ENCODE measurements around the gene SLU7.

The SLU7 gene

GRCh38 chr5:160399402-160400353 is 19.2 kb downstream of the SLU7 start, which contains the start of gene FAM200C:
FAM200C (minus strand) TSS chr5:160400054; CDS start chr5:160395490, 4,564 bp downstream.
- Histone ChIP-seq H3K36me3 (ENCODE audit: control insufficient read depth, insufficient read depth, low read length) (peaks cover 38% of the 10 kb centered on the region), H3K4me1 (ENCODE audit: control insufficient read depth, insufficient read depth, low read length, poor library complexity, severe bottlenecking) (no peaks in the 10 kb centered on the region)
- WGBS, 2 experiments (ENCODE audit: insufficient coverage in 2 of 2) = 1% methylated on average over 22 to 28 of the region's 41 CpGs

GRCh38 chr5:160398806-160399205 is 20.1 kb downstream of the SLU7 start:
- peak overlapping the region; percentile 69 for H3K4me3 ChIP-seq (ENCODE audit: extremely low read depth, insufficient read depth, low read length, poor library complexity, severe bottlenecking)
- no CpG with 5 or more reads among the region's 4 CpGs for WGBS, 2 experiments (ENCODE audit: insufficient coverage in 2 of 2)
- peaks cover 30% of the 10 kb centered on the region for H3K36me3 ChIP-seq (ENCODE audit: control insufficient read depth, insufficient read depth, low read length)

More at GRCh38 chr5:160399402-160400353, 19.2 kb downstream of the SLU7 start, which contains the start of gene FAM200C:
- H3K9me3 ChIP-seq (ENCODE audit: control insufficient read depth, low read length) = no peaks in the 10 kb centered on the region
- peak within 1 kb of the TSS; percentile 91 for H3K27ac ChIP-seq (ENCODE audit: low read depth, low read length, severe bottlenecking)
- peak within 1 kb of the TSS; percentile 69 for H3K4me3 ChIP-seq (ENCODE audit: extremely low read depth, insufficient read depth, low read length, poor library complexity, severe bottlenecking)

GRCh38 chr5:160397492-160397891 is 21.4 kb downstream of the SLU7 start:
- WGBS, 2 experiments (ENCODE audit: insufficient coverage in 2 of 2) = no CpG with 5 or more reads among the region's 1 CpG
- Histone ChIP-seq H3K4me3 (ENCODE audit: extremely low read depth, insufficient read depth, low read length, poor library complexity, severe bottlenecking) (no peak overlapping the region), H3K9me3 (ENCODE audit: control insufficient read depth, low read length) (no peaks in the 10 kb centered on the region), H3K27ac (ENCODE audit: low read depth, low read length, severe bottlenecking) (no peak overlapping the region), H3K36me3 (ENCODE audit: control insufficient read depth, insufficient read depth, low read length) (peaks cover 20% of the 10 kb centered on the region), H3K4me1 (ENCODE audit: control insufficient read depth, insufficient read depth, low read length, poor library complexity, severe bottlenecking) (no peaks in the 10 kb centered on the region)

More at GRCh38 chr5:160398806-160399205, 20.1 kb downstream of the SLU7 start:
- Histone ChIP-seq H3K27ac (ENCODE audit: low read depth, low read length, severe bottlenecking) (no peak overlapping the region), H3K9me3 (ENCODE audit: control insufficient read depth, low read length) (no peaks in the 10 kb centered on the region), H3K4me1 (ENCODE audit: control insufficient read depth, insufficient read depth, low read length, poor library complexity, severe bottlenecking) (no peaks in the 10 kb centered on the region)

- Histone ChIP-seq H3K36me3 (ENCODE audit: control insufficient read depth, insufficient read depth, low read length) (peaks cover 3% of the 10 kb centered on the region), H3K27ac (ENCODE audit: low read depth, low read length, severe bottlenecking) (no peak overlapping the region), H3K4me3 (ENCODE audit: extremely low read depth, insufficient read depth, low read length, poor library complexity, severe bottlenecking) (no peak overlapping the region), H3K4me1 (ENCODE audit: control insufficient read depth, insufficient read depth, low read length, poor library complexity, severe bottlenecking) (no peaks in the 10 kb centered on the region), H3K9me3 (ENCODE audit: control insufficient read depth, low read length) (no peaks in the 10 kb centered on the region)
- WGBS, 2 experiments (ENCODE audit: insufficient coverage in 2 of 2) = 98 to 100% methylated on average over 2 to 7 of the region's 7 CpGs
Observed at GRCh38 chr5:160395111-160395510, 23.8 kb downstream of the SLU7 start.

GRCh38 chr5:160390787-160391696 is 27.8 kb downstream of the SLU7 start:
- Histone ChIP-seq H3K4me3 (ENCODE audit: extremely low read depth, insufficient read depth, low read length, poor library complexity, severe bottlenecking) (no peak overlapping the region), H3K36me3 (ENCODE audit: control insufficient read depth, insufficient read depth, low read length) (peaks cover 3% of the 10 kb centered on the region), H3K4me1 (ENCODE audit: control insufficient read depth, insufficient read depth, low read length, poor library complexity, severe bottlenecking) (no peaks in the 10 kb centered on the region), H3K27ac (ENCODE audit: low read depth, low read length, severe bottlenecking) (no peak overlapping the region), H3K9me3 (ENCODE audit: control insufficient read depth, low read length) (peaks cover 9% of the 10 kb centered on the region)
- 55 to 59% methylated on average over 2 of the region's 8 CpGs for WGBS, 2 experiments (ENCODE audit: insufficient coverage in 2 of 2)

- no peaks in the 10 kb centered on the region for H3K36me3 ChIP-seq (ENCODE audit: control insufficient read depth, insufficient read depth, low read length)
- no CpG with 5 or more reads among the region's 1 CpG for WGBS, 2 experiments (ENCODE audit: insufficient coverage in 2 of 2)
- H3K4me1 ChIP-seq (ENCODE audit: control insufficient read depth, insufficient read depth, low read length, poor library complexity, severe bottlenecking) = no peaks in the 10 kb centered on the region
- peaks cover 9% of the 10 kb centered on the region for H3K9me3 ChIP-seq (ENCODE audit: control insufficient read depth, low read length)
- H3K4me3 ChIP-seq (ENCODE audit: extremely low read depth, insufficient read depth, low read length, poor library complexity, severe bottlenecking) = no peak overlapping the region
- H3K27ac ChIP-seq (ENCODE audit: low read depth, low read length, severe bottlenecking) = no peak overlapping the region
Observed at GRCh38 chr5:160387445-160387844, 31.4 kb downstream of the SLU7 start.

GRCh38 chr5:160385496-160385895 is 33.4 kb downstream of the SLU7 start:
- H3K4me1 ChIP-seq (ENCODE audit: control insufficient read depth, insufficient read depth, low read length, poor library complexity, severe bottlenecking) = no peaks in the 10 kb centered on the region

GRCh38 chr5:160384681-160385080 is 34.2 kb downstream of the SLU7 start:
- Histone ChIP-seq H3K9me3 (ENCODE audit: control insufficient read depth, low read length) (peaks cover 9% of the 10 kb centered on the region), H3K36me3 (ENCODE audit: control insufficient read depth, insufficient read depth, low read length) (no peaks in the 10 kb centered on the region), H3K4me1 (ENCODE audit: control insufficient read depth, insufficient read depth, low read length, poor library complexity, severe bottlenecking) (no peaks in the 10 kb centered on the region), H3K4me3 (ENCODE audit: extremely low read depth, insufficient read depth, low read length, poor library complexity, severe bottlenecking) (no peak overlapping the region), H3K27ac (ENCODE audit: low read depth, low read length, severe bottlenecking) (no peak overlapping the region)
- WGBS, 2 experiments (ENCODE audit: insufficient coverage in 2 of 2) = no CpG with 5 or more reads among the region's 1 CpG

More at GRCh38 chr5:160385496-160385895, 33.4 kb downstream of the SLU7 start:
- Histone ChIP-seq H3K9me3 (ENCODE audit: control insufficient read depth, low read length) (peaks cover 9% of the 10 kb centered on the region), H3K27ac (ENCODE audit: low read depth, low read length, severe bottlenecking) (no peak overlapping the region), H3K36me3 (ENCODE audit: control insufficient read depth, insufficient read depth, low read length) (no peaks in the 10 kb centered on the region), H3K4me3 (ENCODE audit: extremely low read depth, insufficient read depth, low read length, poor library complexity, severe bottlenecking) (no peak overlapping the region)

GRCh38 chr5:160382346-160382745 is 36.5 kb downstream of the SLU7 start:
- Histone ChIP-seq H3K4me3 (ENCODE audit: extremely low read depth, insufficient read depth, low read length, poor library complexity, severe bottlenecking) (no peak overlapping the region), H3K36me3 (ENCODE audit: control insufficient read depth, insufficient read depth, low read length) (no peaks in the 10 kb centered on the region), H3K4me1 (ENCODE audit: control insufficient read depth, insufficient read depth, low read length, poor library complexity, severe bottlenecking) (no peaks in the 10 kb centered on the region), H3K9me3 (ENCODE audit: control insufficient read depth, low read length) (peaks cover 4% of the 10 kb centered on the region), H3K27ac (ENCODE audit: low read depth, low read length, severe bottlenecking) (no peak overlapping the region)
- 78 to 90% methylated on average over 1 of the region's 3 CpGs for WGBS, 2 experiments (ENCODE audit: insufficient coverage in 2 of 2)

- no peaks in the 10 kb centered on the region for H3K36me3 ChIP-seq (ENCODE audit: control insufficient read depth, insufficient read depth, low read length)
- H3K9me3 ChIP-seq (ENCODE audit: control insufficient read depth, low read length) = no peaks in the 10 kb centered on the region
- WGBS, 2 experiments (ENCODE audit: insufficient coverage in 2 of 2) = no CpG with 5 or more reads among the region's 2 CpGs
- H3K4me3 ChIP-seq (ENCODE audit: extremely low read depth, insufficient read depth, low read length, poor library complexity, severe bottlenecking) = no peak overlapping the region
- no peaks in the 10 kb centered on the region for H3K4me1 ChIP-seq (ENCODE audit: control insufficient read depth, insufficient read depth, low read length, poor library complexity, severe bottlenecking)
- no peak overlapping the region for H3K27ac ChIP-seq (ENCODE audit: low read depth, low read length, severe bottlenecking)
Observed at GRCh38 chr5:160380041-160380440, 38.8 kb downstream of the SLU7 start.

All from mesodermal cell (in vitro differentiated cells).